H1 (cell line): ENCODE data around the gene PACSIN2. TPM values are rescaled to one million over a fixed set of nuclear protein-coding genes. Genes with fewer than 3 reads are reported as not detected.

Source experiments
- CTCF ChIA-PET: fragments of 300-600 bp; sonication (Branson Sonifier 250); formaldehyde crosslinking; loops from one replicate; lab custom pipeline; 2021; ENCODE audit not compliant: partially characterized antibody; lab: Charles Lee
- POLR2A ChIA-PET: fragments of 300-600 bp; sonication (Branson Sonifier 250); formaldehyde crosslinking; loops from one replicate; lab custom pipeline; 2021; ENCODE audit warnings: inconsistent platforms; ENCODE audit not compliant: partially characterized antibody; lab: Charles Lee
- DNase-seq, 2 experiments: peaks; one replicate each; pipeline versions ENCODE4 v3.0.0 to v3.0.0-alpha.2; 2010 to 2022; ENCODE audit warnings: low spot score in 2 of 2, low read depth in 1 of 2, mixed read lengths in 1 of 2
- FAIRE-seq: peaks from 2 replicates; lab custom pipeline; 2011; peaks lifted over from hg19 to GRCh38; lab: Jason Lieb, UNC
- H2AFZ ChIP-seq: 2 replicates; pipeline ENCODE4 v1.8.1; 2012; ENCODE audit warnings: low read length, inconsistent platforms
- H2AK5ac ChIP-seq: 2 replicates; pipeline ENCODE4 v1.6.1; 2013; ENCODE audit warnings: low read depth, low read length
- H2BK120ac ChIP-seq: replicated peaks from 2 replicates; pipeline ENCODE3; 2013; ENCODE audit warnings: low read depth, low read length, inconsistent platforms
- H2BK12ac ChIP-seq: 2 replicates; pipeline ENCODE4 v1.6.1; 2013; ENCODE audit warnings: low read depth, low read length
- H2BK15ac ChIP-seq: 2 replicates; pipeline ENCODE4 v1.6.1; 2013; ENCODE audit warnings: low read length
- H2BK20ac ChIP-seq: 2 replicates; pipeline ENCODE4 v1.6.1; 2013; ENCODE audit warnings: low read length
- H2BK5ac ChIP-seq: 2 replicates; pipeline ENCODE4 v1.6.1; 2013; ENCODE audit warnings: low read depth, low read length
- H3K14ac ChIP-seq: 2 replicates; pipeline ENCODE4 v1.6.1; 2013; ENCODE audit warnings: inconsistent platforms; ENCODE audit not compliant: insufficient read length
- H3K18ac ChIP-seq: 2 replicates; pipeline ENCODE4 v1.6.1; 2013; ENCODE audit warnings: low read length; ENCODE audit errors: extremely low read depth
- H3K23ac ChIP-seq: 2 replicates; pipeline ENCODE4 v1.6.1; 2013; ENCODE audit warnings: inconsistent platforms; ENCODE audit not compliant: insufficient read length
- H3K23me2 ChIP-seq: 2 replicates; pipeline ENCODE4 v1.6.1; 2013; ENCODE audit warnings: low read depth, low read length
- H3K27ac ChIP-seq: 2 replicates; pipeline ENCODE4 v1.6.1; 2011; ENCODE audit warnings: low read depth, low read length, inconsistent platforms
- H3K27me3 ChIP-seq, 4 experiments: replicated peaks in 1 of 4; 1 replicate in 1 of 4; 2 replicates in 3 of 4; pipeline versions ENCODE4 v1.6.1 to v1.8.1; 2011 to 2013; ENCODE audit warnings: low read length in 3 of 4, mild to moderate bottlenecking in 3 of 4, inconsistent platforms in 2 of 4, mixed read lengths in 2 of 4, moderate library complexity in 1 of 4; ENCODE audit not compliant: control insufficient read depth in 3 of 4, insufficient read depth in 3 of 4; ENCODE audit errors: extremely low read depth in 1 of 4
- H3K36me3 ChIP-seq, 4 experiments: 2 replicates each; pipeline versions ENCODE4 v1.6.1 to v1.8.1; 2011 to 2013; ENCODE audit warnings: mild to moderate bottlenecking in 4 of 4, low read length in 3 of 4, moderate library complexity in 2 of 4, control low read depth in 1 of 4, inconsistent platforms in 1 of 4; ENCODE audit not compliant: insufficient read depth in 4 of 4, control insufficient read depth in 2 of 4
- H3K4ac ChIP-seq: replicated peaks from 2 replicates; pipeline ENCODE3; 2013; ENCODE audit warnings: low read length, low read depth, mixed read lengths, inconsistent platforms; ENCODE audit not compliant: insufficient read length
- H3K4me1 ChIP-seq, 4 experiments: replicated peaks in 1 of 4; 1 replicate in 1 of 4; 2 replicates in 3 of 4; pipeline versions ENCODE4 v1.6.1 to v1.8.1; 2011 to 2013; ENCODE audit warnings: low read length in 3 of 4, inconsistent platforms in 2 of 4, mixed read lengths in 1 of 4; ENCODE audit not compliant: insufficient read depth in 4 of 4, control insufficient read depth in 3 of 4
- H3K4me2 ChIP-seq, 2 experiments: 2 replicates each; pipeline versions ENCODE4 v1.6.1 to v1.8.1; 2011 to 2013; ENCODE audit warnings: low read depth in 2 of 2, low read length in 2 of 2, control low read depth in 1 of 2, inconsistent platforms in 1 of 2, mild to moderate bottlenecking in 1 of 2; ENCODE audit not compliant: insufficient read depth in 1 of 2
- H3K4me3 ChIP-seq, 4 experiments: fragments of 200-600, 300-600 bp in 1 of 4; sonication (generic), shearing (Covaris generic), sonication (Bioruptor Twin) in 1 of 4; 2 replicates each; pipeline versions ENCODE4 v1.5.1 to v1.8.1; 2011 to 2016; ENCODE audit warnings: low read length in 4 of 4, low read depth in 3 of 4, control low read depth in 2 of 4, inconsistent platforms in 2 of 4, mild to moderate bottlenecking in 2 of 4, mixed read lengths in 1 of 4, moderate library complexity in 1 of 4; ENCODE audit not compliant: insufficient read depth in 2 of 4; ENCODE audit errors: extremely low read depth in 1 of 4
- H3K56ac ChIP-seq: replicated peaks from 2 replicates; pipeline ENCODE3; 2013; ENCODE audit warnings: low read depth, mild to moderate bottlenecking, mixed read lengths, low read length, inconsistent platforms; ENCODE audit not compliant: insufficient read length
- H3K79me1 ChIP-seq: 2 replicates; pipeline ENCODE4 v1.6.1; 2013; ENCODE audit warnings: low read depth, low read length, control low read depth
- H3K79me2 ChIP-seq, 2 experiments: 2 replicates each; pipeline versions ENCODE4 v1.6.1 to v1.8.1; 2012 to 2013; ENCODE audit warnings: low read length in 2 of 2, mild to moderate bottlenecking in 2 of 2, inconsistent platforms in 1 of 2; ENCODE audit not compliant: insufficient read depth in 2 of 2, control insufficient read depth in 1 of 2
- H3K9ac ChIP-seq, 4 experiments: replicated peaks in 1 of 4; 1 replicate in 1 of 4; 2 replicates in 3 of 4; pipeline versions ENCODE4 v1.6.1 to v1.8.1; 2011 to 2013; ENCODE audit warnings: low read depth in 3 of 4, low read length in 3 of 4, control low read depth in 2 of 4, mild to moderate bottlenecking in 2 of 4, moderate library complexity in 2 of 4, inconsistent platforms in 1 of 4; ENCODE audit errors: extremely low read depth in 1 of 4
- H3K9me3 ChIP-seq, 2 experiments: 2 replicates each; pipeline versions ENCODE4 v1.6.1 to v1.8.1; 2012 to 2013; ENCODE audit warnings: mild to moderate bottlenecking in 2 of 2, moderate library complexity in 2 of 2, control low read depth in 1 of 2, inconsistent platforms in 1 of 2, low read depth in 1 of 2, low read length in 1 of 2, mixed read lengths in 1 of 2; ENCODE audit not compliant: insufficient read depth in 2 of 2
- H4K20me1 ChIP-seq, 2 experiments: replicated peaks in 1 of 2; 2 replicates each; pipeline versions ENCODE3 to v1.8.1; 2011 to 2013; ENCODE audit warnings: inconsistent platforms in 2 of 2, low read length in 2 of 2, mild to moderate bottlenecking in 1 of 2; ENCODE audit not compliant: insufficient read depth in 2 of 2, control insufficient read depth in 1 of 2
- H4K5ac ChIP-seq: 2 replicates; pipeline ENCODE4 v1.6.1; 2013; ENCODE audit warnings: low read length, low read depth, mixed read lengths, inconsistent platforms; ENCODE audit not compliant: insufficient read length
- H4K8ac ChIP-seq: 2 replicates; pipeline ENCODE4 v1.8.0; 2013; ENCODE audit warnings: mild to moderate bottlenecking, moderate library complexity, low read length, inconsistent platforms; ENCODE audit not compliant: insufficient read depth; ENCODE audit errors: extremely low read depth
- H4K91ac ChIP-seq: replicated peaks from 2 replicates; pipeline ENCODE3; 2013; ENCODE audit warnings: low read length, mixed read lengths, inconsistent platforms; ENCODE audit not compliant: insufficient read length
- CBX8 ChIP-seq: fragments of 300-800, 300-1000 bp; sonication (generic); IDR thresholded peaks from 2 replicates; pipeline ENCODE4 v1.7.1; 2016; ENCODE audit warnings: low read depth, low read length, borderline replicate concordance
- CTBP2 ChIP-seq: IDR thresholded peaks from 2 replicates; pipeline ENCODE4 v1.7.0; 2011; ENCODE audit warnings: borderline replicate concordance, mild to moderate bottlenecking, moderate library complexity, mixed read lengths, low read length; ENCODE audit not compliant: insufficient read depth, insufficient read length
- KDM1A ChIP-seq: fragments of 200-600, 300-600 bp; sonication (generic); IDR thresholded peaks from 2 replicates; pipeline ENCODE4 v1.7.1; 2016; ENCODE audit warnings: mild to moderate bottlenecking, low read length, borderline replicate concordance
- KDM4A ChIP-seq: IDR thresholded peaks from one replicate; pipeline ENCODE4 v1.7.1; 2012; ENCODE audit warnings: low read depth, mild to moderate bottlenecking, moderate library complexity, low read length, inconsistent platforms; ENCODE audit not compliant: severe bottlenecking
- WGBS, 2 experiments: shearing (Covaris generic) in 1 of 2; methylation state at CpG; one replicate each; pipeline versions ENCODE4 v1.1.6 to v1.1.7; 2013 to 2015; ENCODE audit warnings: low lambda C conversion rate in 2 of 2, mixed read lengths in 2 of 2, inconsistent platforms in 1 of 2, low coverage in 1 of 2, missing lambda C conversion rate in 1 of 2; ENCODE audit not compliant: insufficient replicate concordance in 2 of 2, insufficient coverage in 1 of 2, insufficient read length in 1 of 2; ENCODE audit errors: extremely low coverage in 1 of 2, missing lambda C conversion rate in 1 of 2; 5-methylcytosine and 5-hydroxymethylcytosine counted together
- polyA plus RNA-seq, 7 experiments: library from polyadenylated mRNA; depleted of rRNA in 3 of 7; stranded (reverse) in 5 of 7; unstranded in 2 of 7; fragments of >200 nt in 5 of 7; fragments of 200-250 nt in 2 of 7; gene quantifications; 1 replicate in 5 of 7; 2 replicates in 1 of 7; 4 replicates in 1 of 7; pipeline versions ENCODE4 v1.2.1 to v1.2.3, GENCODE V29; 2011 to 2013; ENCODE audit warnings: missing spikeins in 2 of 7, mixed read lengths in 2 of 7
- total RNA-seq: library from RNA; stranded (reverse); fragmentation: NEBNext Ultra II Directional; extraction: Animal tissue kit (Norgen Biotek cat#: 25700); gene quantifications from 2 replicates; pipeline ENCODE4 v1.2.1, GENCODE V29; 2021
- TF ChIP-seq, protein P1 (sequence below), 3 experiments: IDR thresholded peaks; 1 replicate in 2 of 3; 2 replicates in 1 of 3; pipeline versions ENCODE4 v1.5.1 to v1.6.1; 2011; ENCODE audit warnings: low read length in 3 of 3, mild to moderate bottlenecking in 3 of 3, inconsistent platforms in 2 of 3, low read depth in 1 of 3, moderate library complexity in 1 of 3; ENCODE audit not compliant: insufficient read depth in 1 of 3; ENCODE audit errors: control extremely low read depth in 1 of 3

Gene PACSIN2
- total and polyA plus RNA-seq, 2 of the 8 experiments (the other 6 are each of a cell fraction or from before 2014, with no cell fraction given): 44.8 to 64.2 TPM

DNA sequence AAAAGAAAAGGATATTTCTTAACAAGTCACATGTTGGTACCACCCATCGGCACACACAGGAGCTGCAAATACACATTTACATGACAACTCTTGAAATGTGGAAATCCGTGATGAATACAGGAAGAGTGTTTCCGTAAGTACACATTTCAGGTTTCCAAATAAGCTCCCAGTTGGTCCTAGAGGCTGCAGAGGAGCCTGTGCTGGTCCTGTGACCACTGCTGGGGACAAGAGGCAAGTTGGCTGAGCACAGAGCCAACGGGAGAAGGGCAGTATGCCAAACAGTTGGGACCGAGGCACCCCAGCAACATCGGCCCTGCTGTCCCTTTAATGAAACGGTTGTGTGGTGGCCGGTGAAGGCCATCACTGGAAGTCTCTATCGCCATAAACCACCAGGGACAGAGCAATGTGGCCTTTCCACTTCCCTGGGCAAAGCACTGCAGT, 119.4 kb downstream of the PACSIN2 start:
- H2BK15ac ChIP-seq: no peak overlapping the region
- H4K91ac ChIP-seq: no peak overlapping the region
- no peak overlapping the region for H2BK12ac ChIP-seq
- H3K14ac ChIP-seq: no peak overlapping the region
- H2BK20ac ChIP-seq: no peak overlapping the region
- H3K27me3 ChIP-seq: no peaks in the 10 kb centered on the region
- peak overlapping the region; percentile 10; the same call in 1 of the 2 replicates for H2BK5ac ChIP-seq
- no peak overlapping the region for H2AFZ ChIP-seq
- no peak overlapping the region for H3K23ac ChIP-seq
- H3K4ac ChIP-seq: no peak overlapping the region
- 91% methylated on average over 9 of the region's 9 CpGs; no CpG with 5 or more reads in 1 of the 2 experiments for WGBS, 2 experiments
- H3K23me2 ChIP-seq: no peaks in the 10 kb centered on the region
- H4K5ac ChIP-seq: no peak overlapping the region
- H3K36me3 ChIP-seq: peaks cover 0 to 6% (median 2%) of the 10 kb centered on the region in 4 experiments; a peak in 3 of 8 replicates
- no peak overlapping the region for H3K9ac ChIP-seq
- no peak overlapping the region for H2AK5ac ChIP-seq
- H3K18ac ChIP-seq: no peak overlapping the region
- H3K79me2 ChIP-seq: peaks cover 0 to 20% of the 10 kb centered on the region in 2 experiments; a peak in 1 of 4 replicates
- ChIA-PET POLR2A (interaction anchor here (1.2 kb wide), 1 partner anchor 326 kb away, joined by 3 read pairs; no protein-coding TSS in a partner anchor), CTCF (interaction anchor here (0.8 to 4.2 kb wide), 12 partner anchors 9 to 164 kb away, joined by 3 to 38 read pairs (median 4); no protein-coding TSS in a partner anchor)
- no peaks in the 10 kb centered on the region; a peak in 1 of 7 replicates for H3K4me1 ChIP-seq
- no peak overlapping the region for H2BK120ac ChIP-seq
- no peak overlapping the region for H3K56ac ChIP-seq
- no peak for DNase-seq
- no peak for FAIRE-seq
- H3K4me3 ChIP-seq: no peak overlapping the region
- H3K27ac ChIP-seq: 0 out of 2 replicates have a peak overlapping the region, but pooled peaks have one; percentile 0
- peaks cover 6 to 18% of the 10 kb centered on the region in 2 experiments for H4K20me1 ChIP-seq
- no peaks in the 10 kb centered on the region for H3K9me3 ChIP-seq
- H4K8ac ChIP-seq: peak overlapping the region; percentile 80; the same call in 1 of the 2 replicates
- H3K4me2 ChIP-seq: no peak overlapping the region; a peak in 1 of 4 replicates
- peaks cover 10% of the 10 kb centered on the region for H3K79me1 ChIP-seq
- TF ChIP-seq, protein P1, sequence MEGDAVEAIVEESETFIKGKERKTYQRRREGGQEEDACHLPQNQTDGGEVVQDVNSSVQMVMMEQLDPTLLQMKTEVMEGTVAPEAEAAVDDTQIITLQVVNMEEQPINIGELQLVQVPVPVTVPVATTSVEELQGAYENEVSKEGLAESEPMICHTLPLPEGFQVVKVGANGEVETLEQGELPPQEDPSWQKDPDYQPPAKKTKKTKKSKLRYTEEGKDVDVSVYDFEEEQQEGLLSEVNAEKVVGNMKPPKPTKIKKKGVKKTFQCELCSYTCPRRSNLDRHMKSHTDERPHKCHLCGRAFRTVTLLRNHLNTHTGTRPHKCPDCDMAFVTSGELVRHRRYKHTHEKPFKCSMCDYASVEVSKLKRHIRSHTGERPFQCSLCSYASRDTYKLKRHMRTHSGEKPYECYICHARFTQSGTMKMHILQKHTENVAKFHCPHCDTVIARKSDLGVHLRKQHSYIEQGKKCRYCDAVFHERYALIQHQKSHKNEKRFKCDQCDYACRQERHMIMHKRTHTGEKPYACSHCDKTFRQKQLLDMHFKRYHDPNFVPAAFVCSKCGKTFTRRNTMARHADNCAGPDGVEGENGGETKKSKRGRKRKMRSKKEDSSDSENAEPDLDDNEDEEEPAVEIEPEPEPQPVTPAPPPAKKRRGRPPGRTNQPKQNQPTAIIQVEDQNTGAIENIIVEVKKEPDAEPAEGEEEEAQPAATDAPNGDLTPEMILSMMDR (IDR thresholded peaks at IDR 0.05; ENCODE audit: control extremely low read depth in 1 of 3, insufficient read depth in 1 of 3, low read depth in 1 of 3, low read length in 3 of 3): no peak
- TF ChIP-seq CTBP2: no peak
- no peak for TF ChIP-seq CBX8
- no peak for TF ChIP-seq KDM1A
- TF ChIP-seq KDM4A: no peak
